Upper lobe of left lung (tissue), 4 donors: ENCODE results near the gene NPC1L1.

Source experiments
- CTCF ChIP-seq, 6 experiments: fragments of 450-650 bp in 4 of 6; fragments of 200-600 bp in 2 of 6; sonication (generic) in 2 of 6; IDR thresholded peaks; one replicate each; pipeline ENCODE4 v1.5.1; 2016 to 2019; ENCODE audit warnings: antibody characterized with exemption in 6 of 6
- EP300 ChIP-seq, 4 donors: sonication (generic); formaldehyde crosslinking; IDR thresholded peaks; one replicate each; pipeline ENCODE4 v1.5.1; 2017; ENCODE audit warnings: antibody characterized with exemption in 4 of 4, control low read depth in 2 of 4
- POLR2A ChIP-seq, 4 donors: fragments of 450-650 bp; IDR thresholded peaks; one replicate each; pipeline ENCODE4 v1.5.1; 2016 to 2017; ENCODE audit warnings: antibody characterized with exemption in 4 of 4, mild to moderate bottlenecking in 2 of 4

- no peak for TF ChIP-seq POLR2A (IDR thresholded peaks at IDR 0.05)
- no peak for TF ChIP-seq CTCF (IDR thresholded peaks at IDR 0.05)
- TF ChIP-seq EP300 (IDR thresholded peaks at IDR 0.05) = no peak
Observed at GRCh38 chr7:44548893-44549292, 7.8 kb upstream of the NPC1L1 start.
